COLO829 (cell line): Measurements from ENCODE around the gene ELOVL5.
A peak's percentile ranks its signal among the peaks of the same experiment; 100 is the strongest.
"Not testable (repeated sequence)": the region's sequence is repeated elsewhere in the genome, so short reads cannot be mapped to it uniquely, and the experiment has no call there.

Experiments used
- DNase-seq: peaks from one replicate; pipeline ENCODE4 v3.0.0; 2012; ENCODE audit warnings: low spot score

The ELOVL5 gene

GRCh38 chr6:53348371-53349208 lies at the start of gene ELOVL5:
ELOVL5 (minus strand) TSS chr6:53348950; CDS start chr6:53295699, 53,251 bp downstream.
- peak; percentile 89 for DNase-seq

- no peak for DNase-seq
Measured at GRCh38 chr6:53397283-53397682, 48.5 kb upstream of the ELOVL5 start.

GRCh38 chr6:53395986-53396385 lies 47.2 kb upstream of the ELOVL5 start:
- no peak for DNase-seq

- no peak for DNase-seq
Measured at GRCh38 chr6:53394704-53395103, 46.0 kb upstream of the ELOVL5 start.

GRCh38 chr6:53391170-53391569 lies 42.4 kb upstream of the ELOVL5 start:
- DNase-seq, result no peak

- DNase-seq, result no peak
Measured at GRCh38 chr6:53390010-53390409, 41.3 kb upstream of the ELOVL5 start.

GRCh38 chr6:53388615-53389014 lies 39.9 kb upstream of the ELOVL5 start:
- DNase-seq, result not testable (repeated sequence)

GRCh38 chr6:53382421-53382820 lies 33.7 kb upstream of the ELOVL5 start:
- no peak for DNase-seq

GRCh38 chr6:53378208-53378607 lies 29.5 kb upstream of the ELOVL5 start:
- no peak for DNase-seq

GRCh38 chr6:53377793-53378192 lies 29.0 kb upstream of the ELOVL5 start:
- no peak for DNase-seq

GRCh38 chr6:53377289-53377688 lies 28.5 kb upstream of the ELOVL5 start:
- no peak for DNase-seq

- DNase-seq, result no peak
Measured at GRCh38 chr6:53376661-53377226, 28.0 kb upstream of the ELOVL5 start.

- DNase-seq, result no peak
Measured at GRCh38 chr6:53375847-53376246, 27.1 kb upstream of the ELOVL5 start.

GRCh38 chr6:53373638-53374037 lies 24.9 kb upstream of the ELOVL5 start:
- DNase-seq, result no peak

GRCh38 chr6:53369876-53370515 lies 21.2 kb upstream of the ELOVL5 start:
- no peak for DNase-seq

- DNase-seq, result no peak
Measured at GRCh38 chr6:53369051-53369450, 20.3 kb upstream of the ELOVL5 start.

GRCh38 chr6:53366128-53366641 lies 17.4 kb upstream of the ELOVL5 start:
- no peak for DNase-seq

- DNase-seq, result no peak
Measured at GRCh38 chr6:53363341-53364079, 14.8 kb upstream of the ELOVL5 start.

- DNase-seq, result no peak
Measured at GRCh38 chr6:53361549-53362031, 12.8 kb upstream of the ELOVL5 start.

GRCh38 chr6:53360093-53360912 lies 11.6 kb upstream of the ELOVL5 start:
- DNase-seq, result no peak

GRCh38 chr6:53359843-53360092 lies 11.0 kb upstream of the ELOVL5 start:
- no peak for DNase-seq
